ENCODE data around the gene PLA2G2C. TPM values are rescaled to one million over a fixed set of nuclear protein-coding genes. Genes with fewer than 3 reads are reported as not detected.
"Not testable (repeated sequence)": the region's sequence is repeated elsewhere in the genome, so short reads cannot be mapped to it uniquely, and the experiment has no call there.

The PLA2G2C gene
- total RNA-seq, 4 donors from 2014 or later, result not detected

DNA sequence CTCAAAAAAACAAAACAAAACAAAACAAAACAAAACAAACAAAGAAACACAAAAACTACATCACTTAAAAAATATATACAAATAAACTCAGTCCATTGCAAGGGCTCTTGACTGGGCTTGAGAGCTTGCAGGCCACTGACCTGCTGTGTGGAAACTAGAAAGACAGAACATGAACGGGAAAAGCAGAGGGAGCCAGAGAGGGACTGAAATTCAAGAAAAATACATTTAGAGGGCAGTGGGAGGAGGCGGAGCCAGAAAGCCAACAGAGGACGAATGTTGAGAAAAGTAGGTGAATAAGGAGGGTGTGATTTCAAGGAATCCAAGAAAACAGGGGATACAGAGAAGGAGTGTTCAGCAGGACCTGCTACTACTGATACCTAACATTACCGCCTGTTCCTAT lies 41.4 kb upstream of the PLA2G2C start:
- ATAC-seq (ENCODE audit: low FRiP score) (no peak), DNase-seq (ENCODE audit: low spot score) (no peak)
- no peak for TF ChIP-seq CTCF (IDR thresholded peaks at IDR 0.05)

DNA sequence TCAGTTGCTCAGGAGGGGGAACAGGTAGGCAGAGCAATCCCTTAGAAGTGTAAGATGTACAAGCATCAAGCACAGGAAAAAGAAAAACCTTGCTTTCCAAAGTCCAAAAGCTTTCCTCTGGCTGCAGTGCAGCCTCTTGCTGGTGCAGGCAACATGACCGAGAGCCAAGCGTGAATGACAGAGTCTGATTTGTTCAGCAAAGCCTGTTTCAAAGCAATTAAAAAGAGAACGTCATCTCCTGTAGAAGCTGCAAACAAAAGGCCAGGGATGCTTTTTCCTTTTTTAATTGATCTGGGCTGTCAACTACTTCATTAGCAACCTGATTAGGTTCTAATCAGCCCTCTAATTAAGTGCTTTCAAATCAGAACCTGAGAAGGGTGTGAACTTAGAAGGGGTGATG lies 38.2 kb upstream of the PLA2G2C start:
- no peak for ATAC-seq (ENCODE audit: low FRiP score)
- no peak for DNase-seq (ENCODE audit: low spot score)
- no peak for TF ChIP-seq CTCF (IDR thresholded peaks at IDR 0.05)

DNA sequence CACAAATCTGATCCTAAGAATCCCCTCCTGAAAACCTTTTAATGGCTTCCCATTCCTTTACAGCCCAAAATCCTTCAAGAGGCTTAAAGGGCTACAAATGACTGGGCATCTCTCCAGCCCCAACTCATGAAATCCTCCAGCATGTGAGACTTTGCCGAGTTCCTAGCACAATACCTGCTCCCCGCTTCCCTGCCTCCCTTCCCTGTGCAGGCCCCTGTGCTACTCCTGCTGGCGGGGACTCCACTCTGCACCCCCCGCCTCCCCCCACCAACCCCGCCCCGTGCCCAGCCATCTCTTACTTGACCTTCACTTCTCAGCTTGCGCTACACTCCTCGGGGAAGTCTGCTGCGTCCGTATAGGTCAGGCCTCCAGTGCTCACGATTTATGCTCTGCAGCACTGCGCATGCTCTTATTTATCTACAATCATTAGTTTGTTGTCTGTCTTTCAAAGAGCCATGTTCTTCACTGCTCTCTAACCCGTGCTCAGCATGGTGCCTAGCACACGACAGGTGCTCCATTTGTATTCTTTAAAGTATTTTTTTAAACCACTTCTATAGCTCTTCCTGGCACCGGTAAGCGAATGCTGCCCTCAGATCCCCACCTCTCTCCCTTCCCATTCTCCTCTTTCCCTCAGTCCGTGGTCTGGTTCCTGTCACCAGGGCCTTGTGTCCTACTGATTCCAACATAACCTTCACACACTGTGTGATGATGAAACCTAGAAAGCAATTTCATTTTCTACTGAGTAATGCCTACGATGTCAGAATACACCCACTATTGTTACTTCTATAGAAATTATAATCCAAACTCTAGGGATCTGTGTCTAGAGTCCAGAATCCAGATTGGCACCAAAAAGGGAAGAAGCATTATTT lies 37.5 kb upstream of the PLA2G2C start:
- ATAC-seq (ENCODE audit: low FRiP score) (no peak), DNase-seq (ENCODE audit: low spot score) (no peak)

DNA sequence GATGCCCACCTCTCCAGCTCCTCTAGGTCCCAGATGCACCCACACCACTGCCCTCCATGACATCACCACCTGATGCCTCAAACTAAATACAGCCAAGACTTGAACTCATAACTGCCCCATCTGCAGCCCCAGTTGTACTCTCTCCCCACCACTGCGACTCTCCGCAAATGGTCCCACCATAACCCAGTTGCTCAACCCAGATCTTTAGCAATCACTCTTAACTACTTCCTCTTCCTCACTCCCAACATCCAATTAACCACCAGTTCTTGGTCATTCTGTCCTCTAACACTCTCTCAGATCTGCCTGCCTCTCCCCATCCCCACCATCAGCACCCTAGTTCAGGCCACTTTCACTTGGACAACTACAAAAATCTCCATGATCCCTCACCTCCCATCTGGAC lies 36.8 kb upstream of the PLA2G2C start:
- no peak for DNase-seq (ENCODE audit: low spot score)
- ATAC-seq (ENCODE audit: low FRiP score), result no peak
- no peak for TF ChIP-seq CTCF (IDR thresholded peaks at IDR 0.05)

More for the DNA sequence above, 37.5 kb upstream of the PLA2G2C start:
- TF ChIP-seq CTCF (IDR thresholded peaks at IDR 0.05), result no peak

DNA sequence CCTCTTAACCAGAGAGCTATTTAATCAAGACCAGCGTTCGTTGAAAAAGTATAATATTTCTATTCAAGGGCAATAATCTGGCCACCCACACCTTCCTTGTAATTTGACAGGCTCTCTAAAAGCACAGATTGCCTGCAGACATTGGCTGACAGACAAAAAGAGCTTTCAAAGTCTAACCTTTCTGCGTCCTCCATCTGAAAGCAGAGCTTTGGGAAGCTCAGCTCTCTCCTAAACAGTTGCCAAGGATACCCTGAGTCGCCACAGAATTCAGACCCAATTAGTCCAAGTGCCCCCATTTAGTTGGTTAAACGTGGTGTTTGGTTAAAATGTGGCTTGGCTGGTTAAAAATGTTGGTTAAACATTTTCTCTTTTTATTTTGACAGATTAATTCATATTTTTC lies 33.7 kb upstream of the PLA2G2C start:
- DNase-seq (ENCODE audit: low spot score) (no peak), ATAC-seq (ENCODE audit: low FRiP score) (no peak)
- TF ChIP-seq CTCF (IDR thresholded peaks at IDR 0.05), result no peak

DNA sequence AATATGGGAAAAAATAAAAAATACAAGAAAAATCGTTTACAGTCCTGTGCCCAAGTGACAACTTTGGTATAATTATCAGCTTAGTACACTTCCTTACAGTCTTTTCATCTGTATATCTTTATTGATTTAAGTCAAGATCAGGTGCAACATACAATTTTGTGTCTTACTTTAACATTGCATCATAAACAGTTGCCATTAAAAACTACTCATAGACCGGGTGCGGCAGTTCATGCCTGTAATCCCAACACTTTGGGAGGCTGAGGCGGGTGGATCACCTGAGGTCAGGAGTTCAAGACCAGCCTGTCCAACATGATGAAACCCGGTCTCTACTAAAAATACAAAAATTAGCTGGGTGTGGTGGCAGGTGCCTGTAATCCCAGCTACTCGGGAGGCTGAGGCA lies 32.7 kb upstream of the PLA2G2C start:
- DNase-seq (ENCODE audit: low spot score); ATAC-seq (ENCODE audit: low FRiP score): not testable (repeated sequence)

- no peak for TF ChIP-seq CTCF (IDR thresholded peaks at IDR 0.05)
- ATAC-seq (ENCODE audit: low FRiP score), result no peak
- DNase-seq (ENCODE audit: low spot score), result no peak
Observed at GRCh38 chr1:20216574-20216973, 30.3 kb upstream of the PLA2G2C start.
